Left ventricle myocardium inferior (tissue), 1 donor: ENCODE data around the gene CPE. TPM values are rescaled to one million over a fixed set of nuclear protein-coding genes. Genes with fewer than 3 reads are reported as not detected.

Experiments
- DNase-seq: peaks from one replicate; pipeline ENCODE4 v3.0.0-alpha.2; 2020
- H3K27ac ChIP-seq: fragments of 200-600 bp; replicated peaks from 2 replicates; pipeline ENCODE4 v1.8.0; 2021
- H3K27me3 ChIP-seq: fragments of 200-600 bp; 2 replicates; pipeline ENCODE4 v1.8.0; 2021; ENCODE audit warnings: low read depth
- H3K36me3 ChIP-seq: fragments of 200-600 bp; 2 replicates; pipeline ENCODE4 v1.8.0; 2021
- H3K4me1 ChIP-seq: fragments of 200-600 bp; 2 replicates; pipeline ENCODE4 v1.8.0; 2021
- H3K4me3 ChIP-seq: fragments of 200-600 bp; 2 replicates; pipeline ENCODE4 v1.8.0; 2021; ENCODE audit warnings: mild to moderate bottlenecking, moderate library complexity
- H3K9me3 ChIP-seq: fragments of 200-600 bp; replicated peaks from 2 replicates; pipeline ENCODE4 v1.8.0; 2021
- intact Hi-C: fragments of 100-400 bp; cut with micrococcal nuclease; formaldehyde crosslinking; loops from one replicate; pipeline ENCODE4 v1.11.0; 2022
- total RNA-seq: library from RNA; stranded (reverse); fragmentation: NEBNext Ultra II Directional; extraction: Animal tissue kit (Norgen Biotek cat#: 25700); gene quantifications from one replicate; pipeline ENCODE4 v1.2.1, GENCODE V29; 2021
- TF ChIP-seq, protein P1 (sequence below): fragments of 200-600 bp; IDR thresholded peaks from 2 replicates; pipeline ENCODE4 v1.8.0; 2021; ENCODE audit warnings: antibody characterized with exemption, mild to moderate bottlenecking, borderline replicate concordance
- donor health status: DM: no; HTN: yes; CAD: no; lungs with severe emphysema.

Gene CPE
- total RNA-seq, 1 donor from 2014 or later: 43.2 TPM

DNA sequence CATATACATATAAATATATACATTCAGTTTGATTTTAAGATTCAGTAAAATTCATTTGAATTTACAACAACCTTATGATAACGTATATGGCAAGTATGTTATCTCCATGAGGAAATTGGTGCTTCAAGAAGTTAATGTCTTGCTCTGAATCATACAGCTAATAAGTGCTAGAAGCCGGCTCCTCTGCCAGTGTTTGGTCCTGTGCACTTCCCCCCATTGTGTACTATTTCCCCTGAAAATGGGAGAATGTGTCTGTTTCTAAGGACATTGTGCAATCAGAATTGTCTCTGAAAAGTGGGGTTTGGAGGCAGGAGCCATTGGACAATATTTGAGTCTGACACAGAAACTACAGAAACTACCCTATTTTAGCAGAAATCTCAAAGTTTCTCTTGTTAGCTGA lies 135.9 kb downstream of the CPE start:
- TF ChIP-seq, protein P1, sequence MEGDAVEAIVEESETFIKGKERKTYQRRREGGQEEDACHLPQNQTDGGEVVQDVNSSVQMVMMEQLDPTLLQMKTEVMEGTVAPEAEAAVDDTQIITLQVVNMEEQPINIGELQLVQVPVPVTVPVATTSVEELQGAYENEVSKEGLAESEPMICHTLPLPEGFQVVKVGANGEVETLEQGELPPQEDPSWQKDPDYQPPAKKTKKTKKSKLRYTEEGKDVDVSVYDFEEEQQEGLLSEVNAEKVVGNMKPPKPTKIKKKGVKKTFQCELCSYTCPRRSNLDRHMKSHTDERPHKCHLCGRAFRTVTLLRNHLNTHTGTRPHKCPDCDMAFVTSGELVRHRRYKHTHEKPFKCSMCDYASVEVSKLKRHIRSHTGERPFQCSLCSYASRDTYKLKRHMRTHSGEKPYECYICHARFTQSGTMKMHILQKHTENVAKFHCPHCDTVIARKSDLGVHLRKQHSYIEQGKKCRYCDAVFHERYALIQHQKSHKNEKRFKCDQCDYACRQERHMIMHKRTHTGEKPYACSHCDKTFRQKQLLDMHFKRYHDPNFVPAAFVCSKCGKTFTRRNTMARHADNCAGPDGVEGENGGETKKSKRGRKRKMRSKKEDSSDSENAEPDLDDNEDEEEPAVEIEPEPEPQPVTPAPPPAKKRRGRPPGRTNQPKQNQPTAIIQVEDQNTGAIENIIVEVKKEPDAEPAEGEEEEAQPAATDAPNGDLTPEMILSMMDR: no peak
- Histone ChIP-seq H3K27me3 (no peaks in the 10 kb centered on the region), H3K4me3 (no peak overlapping the region), H3K27ac (no peak overlapping the region), H3K4me1 (no peaks in the 10 kb centered on the region), H3K36me3 (no peaks in the 10 kb centered on the region), H3K9me3 (no peaks in the 10 kb centered on the region)
- DNase-seq: no peak
- intact Hi-C loops: no loop called here

DNA sequence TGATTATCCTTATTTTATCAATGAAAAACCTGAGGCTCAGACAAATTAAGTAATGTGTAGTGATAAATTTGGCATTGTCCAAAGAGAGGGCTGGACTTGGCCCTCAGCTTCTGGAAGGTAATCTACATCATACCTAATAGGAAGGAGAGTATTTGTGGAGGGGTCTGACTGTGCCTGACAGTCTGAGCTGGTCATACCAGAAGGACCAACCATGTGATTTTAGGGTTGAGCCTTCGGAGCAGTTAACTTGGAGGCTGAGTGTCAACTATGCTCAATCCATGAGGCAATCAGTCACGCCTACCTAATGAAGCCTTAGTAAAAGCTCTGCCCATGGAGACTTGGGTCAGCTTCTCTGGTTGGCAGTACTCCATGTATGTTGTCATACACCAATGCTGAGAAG lies 136.4 kb downstream of the CPE start:
- Histone ChIP-seq H3K36me3 (no peaks in the 10 kb centered on the region), H3K4me1 (no peaks in the 10 kb centered on the region), H3K27me3 (no peaks in the 10 kb centered on the region), H3K9me3 (no peaks in the 10 kb centered on the region), H3K4me3 (no peak overlapping the region), H3K27ac (no peak overlapping the region)
- intact Hi-C loops: no loop called here
- no peak for DNase-seq
- TF ChIP-seq, protein P1: no peak

DNA sequence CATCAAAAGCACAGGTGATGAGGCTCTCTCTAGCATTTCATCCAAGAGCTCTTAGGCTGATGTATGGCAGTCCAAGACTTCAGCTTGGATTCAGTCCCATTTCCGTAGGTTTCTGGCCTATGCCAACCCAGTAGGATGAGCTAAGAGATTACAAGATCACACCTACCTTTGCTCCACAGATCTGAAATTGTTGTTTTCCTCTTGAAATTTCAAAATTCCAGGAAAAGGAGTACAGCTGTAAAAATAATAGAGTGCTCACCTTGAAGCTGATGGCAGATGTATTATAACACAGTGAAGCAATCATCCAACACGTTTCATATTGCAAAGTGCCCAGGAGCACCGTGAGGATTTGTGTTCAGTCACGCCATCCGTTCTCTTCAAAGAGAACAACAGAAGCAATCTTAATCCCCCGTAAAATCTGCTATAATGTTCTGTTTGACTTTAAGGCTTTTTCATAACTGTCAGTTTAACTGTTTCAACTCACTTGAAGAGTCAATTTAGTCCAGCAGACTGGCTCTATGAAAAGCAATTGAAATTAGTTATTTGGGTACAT lies 137.5 kb downstream of the CPE start:
- intact Hi-C loops: no loop called here
- TF ChIP-seq, protein P1: no peak
- Histone ChIP-seq H3K27ac (no peak overlapping the region), H3K4me3 (no peak overlapping the region), H3K36me3 (no peaks in the 10 kb centered on the region), H3K27me3 (no peaks in the 10 kb centered on the region), H3K4me1 (no peaks in the 10 kb centered on the region), H3K9me3 (no peaks in the 10 kb centered on the region)
- no peak for DNase-seq

DNA sequence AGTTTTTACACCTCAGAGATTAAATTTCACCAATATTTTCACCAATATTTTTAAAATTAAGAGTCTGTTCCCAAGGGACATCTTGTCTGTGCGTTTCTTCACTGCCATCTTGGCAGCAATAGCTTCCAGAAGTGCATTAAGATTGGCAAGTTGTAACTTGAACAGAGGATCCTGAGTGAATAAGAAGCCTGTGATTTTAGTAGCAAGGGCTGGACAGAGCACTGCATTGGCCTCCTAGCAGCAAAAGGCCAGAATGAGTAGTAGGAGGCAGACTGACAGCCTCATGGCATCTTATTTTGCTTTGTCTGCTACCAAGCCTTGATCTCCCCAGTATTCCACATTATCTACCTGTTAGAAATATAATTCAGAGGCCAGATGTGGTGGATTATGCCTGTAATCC lies 138.4 kb downstream of the CPE start:
- no peaks in the 10 kb centered on the region for H3K27me3 ChIP-seq
- intact Hi-C loops: no loop called here
- TF ChIP-seq, protein P1: no peak
- no peaks in the 10 kb centered on the region for H3K36me3 ChIP-seq
- H3K4me3 ChIP-seq: no peak overlapping the region
- H3K9me3 ChIP-seq: no peaks in the 10 kb centered on the region
- no peak for DNase-seq
- no peaks in the 10 kb centered on the region for H3K4me1 ChIP-seq
- H3K27ac ChIP-seq: no peak overlapping the region

DNA sequence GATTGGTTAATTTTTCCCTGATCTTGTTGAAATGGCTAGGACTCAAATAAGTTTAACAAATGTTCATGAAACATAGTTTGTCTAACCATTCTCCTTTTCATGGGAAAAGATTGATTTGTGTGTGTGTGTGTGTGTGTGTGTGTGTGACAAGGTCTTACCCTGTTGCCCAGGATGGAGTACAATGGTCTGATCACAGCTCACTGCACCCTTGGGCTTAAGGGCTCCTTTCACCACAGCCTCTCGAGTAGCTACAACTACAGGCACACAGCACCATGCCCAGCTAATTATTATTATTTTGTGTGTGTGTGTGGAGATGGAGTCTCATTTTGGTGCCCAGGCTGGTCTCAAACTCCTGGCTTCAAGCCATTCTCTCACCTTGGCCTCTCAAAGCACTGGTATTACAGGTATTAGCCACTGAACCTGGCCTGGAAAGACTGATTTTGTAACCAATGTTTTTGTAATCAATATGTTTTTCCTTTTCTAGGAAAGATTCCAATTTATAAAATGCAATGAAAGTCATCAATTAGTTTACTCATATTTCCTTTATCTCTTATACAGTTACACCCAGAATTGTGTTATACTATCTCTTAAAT lies 139.3 kb downstream of the CPE start:
- Histone ChIP-seq H3K27me3 (no peaks in the 10 kb centered on the region), H3K27ac (no peak overlapping the region), H3K36me3 (no peaks in the 10 kb centered on the region), H3K4me1 (no peaks in the 10 kb centered on the region), H3K4me3 (no peak overlapping the region), H3K9me3 (no peaks in the 10 kb centered on the region)
- DNase-seq: no peak
- TF ChIP-seq, protein P1: no peak
- intact Hi-C loops: no loop called here
